GM18505 (cell line): ENCODE measurements around the gene CCDC152.
"Not testable (repeated sequence)": the region's sequence is repeated elsewhere in the genome, so short reads cannot be mapped to it uniquely, and the experiment has no call there.

Experiments used
- ATAC-seq: cut with Tn5 transposase; IDR thresholded peaks from one replicate; pipeline ENCODE4 v1.9.1; 2021; ENCODE audit not compliant: unreplicated experiment
- POLR2A ChIP-seq: IDR thresholded peaks from 4 replicates; pipeline ENCODE4 v1.6.1; 2011; ENCODE audit warnings: borderline replicate concordance; ENCODE audit not compliant: insufficient read depth, insufficient read length; ENCODE audit errors: extremely low read depth

The CCDC152 gene

GRCh38 chr5:42811591-42812446, 55.2 kb downstream of the CCDC152 start, which contains the start of gene SELENOP:
Gene SELENOP (minus strand): TSS chr5:42811892. CDS start chr5:42808353, 3,539 bp downstream.
- TF ChIP-seq POLR2A, result no peak
- no peak for ATAC-seq

- no peak for TF ChIP-seq POLR2A
- ATAC-seq, result no peak
Measured at GRCh38 chr5:42812620-42813019, 56.0 kb downstream of the CCDC152 start.

GRCh38 chr5:42813533-42813932, 56.9 kb downstream of the CCDC152 start:
- TF ChIP-seq POLR2A, result no peak

GRCh38 chr5:42816546-42816945, 59.9 kb downstream of the CCDC152 start:
- not testable (repeated sequence) for ATAC-seq

More at GRCh38 chr5:42813533-42813932, 56.9 kb downstream of the CCDC152 start:
- no peak for ATAC-seq

GRCh38 chr5:42819745-42820144, 63.1 kb downstream of the CCDC152 start:
- TF ChIP-seq POLR2A, result no peak
- no peak for ATAC-seq

- TF ChIP-seq POLR2A, result no peak
- no peak for ATAC-seq
Measured at GRCh38 chr5:42822548-42822947, 65.9 kb downstream of the CCDC152 start.

GRCh38 chr5:42824347-42824976, 67.8 kb downstream of the CCDC152 start:
- no peak for ATAC-seq
- TF ChIP-seq POLR2A, result no peak

GRCh38 chr5:42825422-42826148, 69.0 kb downstream of the CCDC152 start:
- no peak for TF ChIP-seq POLR2A
- ATAC-seq, result no peak

- TF ChIP-seq POLR2A, result no peak
- ATAC-seq, result no peak
Measured at GRCh38 chr5:42826757-42827515, 70.3 kb downstream of the CCDC152 start.

GRCh38 chr5:42828671-42829070, 72.1 kb downstream of the CCDC152 start:
- ATAC-seq, result no peak

GRCh38 chr5:42830924-42831323, 74.3 kb downstream of the CCDC152 start:
- no peak for TF ChIP-seq POLR2A
- ATAC-seq, result no peak

More at GRCh38 chr5:42828671-42829070, 72.1 kb downstream of the CCDC152 start:
- no peak for TF ChIP-seq POLR2A

- no peak for ATAC-seq
Measured at GRCh38 chr5:42832060-42832459, 75.4 kb downstream of the CCDC152 start.

GRCh38 chr5:42836070-42836769, 79.6 kb downstream of the CCDC152 start:
- no peak for ATAC-seq
- TF ChIP-seq POLR2A, result no peak

More at GRCh38 chr5:42832060-42832459, 75.4 kb downstream of the CCDC152 start:
- no peak for TF ChIP-seq POLR2A

GRCh38 chr5:42837601-42838000, 81.0 kb downstream of the CCDC152 start:
- TF ChIP-seq POLR2A, result no peak
- ATAC-seq, result no peak
